ENCODE data around the gene PHACTR3. TPM values are rescaled to one million over a fixed set of nuclear protein-coding genes. Genes with fewer than 3 reads are reported as not detected.

PHACTR3 gene
- total RNA-seq, 1 experiment from 2014 or later: not detected

DNA sequence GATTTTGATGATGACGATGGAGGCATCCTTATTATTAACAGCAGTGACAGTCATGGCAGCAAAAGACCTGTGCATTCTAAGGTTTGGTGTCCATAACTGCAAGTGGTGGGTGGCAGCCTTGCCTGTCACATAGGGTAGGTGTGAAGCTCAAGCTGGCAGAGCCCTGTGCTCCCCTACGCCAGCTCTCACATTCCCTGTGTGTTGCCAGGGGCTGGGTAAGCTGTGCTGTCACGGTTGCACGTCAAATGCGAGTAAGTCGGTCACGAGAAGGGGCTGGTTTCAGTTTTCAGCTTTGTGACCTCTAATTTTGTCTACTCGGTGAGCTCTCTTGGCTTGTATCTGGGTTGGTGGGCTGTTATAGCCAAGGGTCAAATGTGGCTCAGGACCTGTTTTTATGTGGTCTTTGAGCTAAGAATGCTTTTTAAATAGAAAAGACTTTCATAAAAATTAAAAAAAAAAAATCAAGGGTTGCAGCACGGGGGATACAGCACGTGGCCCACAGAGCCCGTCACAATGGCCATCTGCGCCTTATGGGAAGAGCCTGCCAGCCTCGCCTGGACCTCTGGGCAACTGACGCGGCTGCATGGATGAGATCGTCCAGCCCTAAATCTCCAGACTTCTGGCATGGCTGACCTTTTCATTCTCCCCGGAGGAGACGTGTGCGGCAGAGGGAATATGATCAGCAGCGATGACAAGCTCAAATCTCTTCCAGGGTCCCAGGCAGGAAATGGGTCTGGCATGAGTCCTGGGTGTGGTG is 148.5 kb downstream of the PHACTR3 start (continued):
- no peak for TF ChIP-seq CTCF (IDR thresholded peaks at IDR 0.05 in 2 of 3, conservative IDR thresholded peaks at IDR 0.05 in 1 of 3; ENCODE audit: borderline replicate concordance in 1 of 3, insufficient read depth in 1 of 3, low read depth in 2 of 3, low read length in 2 of 3)

- intact Hi-C loops (cut with micrococcal nuclease): no loop called here
- 0 out of 2 replicates have a peak, but pooled peaks have one; percentile 27 for ATAC-seq
- no peaks in the 10 kb centered on the region for H3K79me2 ChIP-seq (ENCODE audit: insufficient read depth, low read length)
These were observed 149.5 kb downstream of the PHACTR3 start for GRCh38 chr20:59753836-59754235.

More at GRCh38 chr20:59753836-59754235, 149.5 kb downstream of the PHACTR3 start:
- Histone ChIP-seq H2AFZ (ENCODE audit: low read depth, low read length, poor library complexity, severe bottlenecking) (no peak overlapping the region), H3K4me1 (ENCODE audit: control insufficient read depth in 1 of 2, insufficient read depth in 2 of 2, low read length in 2 of 2) (no peaks in the 10 kb centered on the region), H3K36me3 (ENCODE audit: control insufficient read depth in 1 of 2, insufficient read depth in 2 of 2, low read length in 2 of 2) (no peaks in the 10 kb centered on the region), H3K9ac (ENCODE audit: low read length) (no peak overlapping the region), H4K20me1 (ENCODE audit: insufficient read depth) (no peaks in the 10 kb centered on the region), H3K9me2 (ENCODE audit: insufficient read depth) (no peaks in the 10 kb centered on the region), H3K9me3 (ENCODE audit: control insufficient read depth in 1 of 2, insufficient read depth in 1 of 2, low read depth in 1 of 2, low read length in 2 of 2) (no peaks in the 10 kb centered on the region), H3K27me3 (ENCODE audit: insufficient read depth, low read length) (peaks cover 12% of the 10 kb centered on the region; the same call in 1 of the 2 replicates), H3K27ac (ENCODE audit: low read depth, low read length) (no peak overlapping the region), H3K4me2 (ENCODE audit: low read length) (no peak overlapping the region), H3K4me3 (replicated peaks in 1 of 2; ENCODE audit: low read depth in 1 of 2, low read length in 2 of 2) (no peak overlapping the region)
- RAD21 ChIA-PET (ENCODE audit: low non-redundant PET in 1 of 2, low total read pairs in 2 of 2, uncharacterized antibody in 2 of 2, unreplicated experiment in 2 of 2): no interaction called here
- TF ChIP-seq ZFX (IDR thresholded peaks at IDR 0.05) (no peak), TCF7L2 (IDR thresholded peaks at IDR 0.05; ENCODE audit: borderline replicate concordance, extremely low read depth, insufficient read depth, insufficient read length) (no peak), POLR2AphosphoS5 (IDR thresholded peaks at IDR 0.05; ENCODE audit: low read depth, low read length) (no peak), ELF1 (IDR thresholded peaks at IDR 0.05; ENCODE audit: borderline replicate concordance, low read depth) (no peak), FOSL1 (IDR thresholded peaks at IDR 0.05; ENCODE audit: low read depth) (no peak), EZH2phosphoT487 (IDR thresholded peaks at IDR 0.05; ENCODE audit: borderline replicate concordance) (no peak), EGR1 (IDR thresholded peaks at IDR 0.05; ENCODE audit: low read depth) (no peak), SIN3A (IDR thresholded peaks at IDR 0.05; ENCODE audit: low read depth) (no peak), RAD21 (IDR thresholded peaks at IDR 0.05; ENCODE audit: low read depth) (no peak)
- CTCF ChIA-PET: no interaction called here
- BruUV-seq (replicated peaks): no TSS peak
- POLR2A ChIA-PET: no interaction called here
- DNase-seq (ENCODE audit: low read depth, low spot score): no peak

Data from HCT116 (cell line).